PFSK-1 (cell line): ENCODE results near the gene FOXP2.

Experiments
- FOXP2 ChIP-seq: optimal IDR thresholded peaks from 2 replicates; pipeline ENCODE3; 2011; ENCODE audit warnings: borderline replicate concordance, control low read depth, inconsistent platforms; ENCODE audit not compliant: insufficient read depth; ENCODE audit errors: extremely low read length, extremely low read depth
- POLR2AphosphoS5 ChIP-seq: IDR thresholded peaks from 2 replicates; pipeline ENCODE4 v1.6.1; 2012; ENCODE audit warnings: low read depth, mild to moderate bottlenecking, control low read depth, low read length, moderate library complexity
- REST ChIP-seq, 2 experiments: IDR thresholded peaks; 2 replicates each; pipeline versions ENCODE4 v1.6.1 to v1.8.0; 2011 to 2012; ENCODE audit warnings: low read depth in 2 of 2, low read length in 2 of 2, control low read depth in 1 of 2, inconsistent platforms in 1 of 2, mild to moderate bottlenecking in 1 of 2, moderate library complexity in 1 of 2; ENCODE audit not compliant: insufficient read depth in 1 of 2
- SIN3A ChIP-seq: IDR thresholded peaks from 2 replicates; pipeline ENCODE4 v1.6.1; 2012; ENCODE audit warnings: mild to moderate bottlenecking, low read length, moderate library complexity, borderline replicate concordance; ENCODE audit not compliant: insufficient read depth
- TAF1 ChIP-seq: IDR thresholded peaks from 2 replicates; pipeline ENCODE4 v1.6.1; 2012; ENCODE audit warnings: low read length, control low read depth, borderline replicate concordance; ENCODE audit not compliant: insufficient read depth

FOXP2 gene

DNA sequence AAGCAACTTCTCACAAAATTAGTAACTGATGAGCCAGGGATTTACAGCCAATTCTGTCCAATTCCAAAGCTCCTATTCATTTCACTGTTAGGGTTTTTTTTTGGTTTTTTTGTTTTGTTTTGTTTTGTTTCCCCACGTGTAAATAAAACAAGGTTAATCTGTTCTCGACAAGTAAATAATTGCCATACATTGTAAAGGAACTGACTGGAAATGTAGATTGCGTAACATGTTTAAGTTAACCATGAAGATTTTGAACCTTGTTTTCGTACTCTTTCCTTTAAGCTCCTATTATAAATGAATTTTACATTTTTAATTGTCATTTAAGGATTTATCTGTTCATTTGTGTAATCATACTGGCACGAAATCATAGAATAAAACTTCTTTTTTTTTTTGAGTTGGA lies 42.0 kb upstream of the FOXP2 start:
- no peak for TF ChIP-seq POLR2AphosphoS5
- no peak for TF ChIP-seq FOXP2
- no peak for TF ChIP-seq SIN3A
- TF ChIP-seq TAF1 = no peak
- no peak for TF ChIP-seq REST (IDR thresholded peaks at IDR 0.05; ENCODE audit: insufficient read depth in 1 of 2, low read depth in 2 of 2, low read length in 2 of 2)

DNA sequence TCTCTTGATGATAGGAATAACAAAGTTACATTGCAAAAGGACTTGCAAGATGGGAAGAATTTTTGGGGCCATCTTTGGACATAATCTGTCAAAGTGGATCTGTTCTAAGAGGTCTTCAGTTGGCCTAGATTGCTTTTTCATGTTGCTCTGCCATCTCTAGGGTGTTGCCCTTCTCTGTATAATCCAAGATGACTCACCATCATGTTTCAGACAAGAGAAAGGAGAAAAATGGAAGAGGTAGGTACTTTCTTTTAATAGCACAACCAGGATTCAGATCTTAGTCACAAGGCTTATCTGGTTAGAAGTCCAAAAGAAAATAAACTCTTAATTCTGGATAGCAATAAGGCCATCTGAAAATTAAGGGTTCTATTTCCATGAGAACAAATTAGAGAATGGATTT lies 38.7 kb upstream of the FOXP2 start:
- TF ChIP-seq TAF1 (no peak), FOXP2 (no peak), REST (IDR thresholded peaks at IDR 0.05; ENCODE audit: insufficient read depth in 1 of 2, low read depth in 2 of 2, low read length in 2 of 2) (no peak), POLR2AphosphoS5 (no peak)

GRCh38 chr7:114388021-114388420 lies 26.6 kb upstream of the FOXP2 start:
- TF ChIP-seq SIN3A = no peak
- TF ChIP-seq TAF1 = no peak
- no peak for TF ChIP-seq FOXP2
- TF ChIP-seq REST (IDR thresholded peaks at IDR 0.05; ENCODE audit: insufficient read depth in 1 of 2, low read depth in 2 of 2, low read length in 2 of 2) = no peak
- no peak for TF ChIP-seq POLR2AphosphoS5

- no peak for TF ChIP-seq FOXP2
- no peak for TF ChIP-seq TAF1
- no peak for TF ChIP-seq REST (IDR thresholded peaks at IDR 0.05; ENCODE audit: insufficient read depth in 1 of 2, low read depth in 2 of 2, low read length in 2 of 2)
- TF ChIP-seq SIN3A = no peak
- TF ChIP-seq POLR2AphosphoS5 = no peak
These were observed 21.9 kb upstream of the FOXP2 start for GRCh38 chr7:114392686-114393085.

- no peak for TF ChIP-seq SIN3A
- no peak for TF ChIP-seq POLR2AphosphoS5
- TF ChIP-seq TAF1 = no peak
- TF ChIP-seq FOXP2 = no peak
- no peak for TF ChIP-seq REST (IDR thresholded peaks at IDR 0.05; ENCODE audit: insufficient read depth in 1 of 2, low read depth in 2 of 2, low read length in 2 of 2)
These were observed 11.6 kb upstream of the FOXP2 start for GRCh38 chr7:114402876-114403635.
